IMR-90 (cell line): Measurements from ENCODE around the gene XDH. TPM values are rescaled to one million over a fixed set of nuclear protein-coding genes. Genes with fewer than 3 reads are reported as not detected.

Experiments
- ATAC-seq: fragments of 200-7000 bp; cut with Tn5 transposase; 2 replicates; pipeline ENCODE4 v1.9.1; 2020; ENCODE audit warnings: low read depth, mild to moderate bottlenecking, moderate library complexity
- BruUV-seq: library from RNA; stranded (reverse); fragments of 400-500 nt; replicated peaks from 2 replicates; lab custom pipeline; 2021; lab: Mats Ljungman, UMichigan
- CTCF ChIA-PET: fragments of 300-600 bp; formaldehyde crosslinking; extraction: SDS; loops from one replicate; lab custom pipeline; 2021; ENCODE audit warnings: antibody characterized with exemption; lab: Yijun Ruan, JAX
- POLR2A ChIA-PET: fragments of 300-600 bp; sonication (Branson Sonifier 250); formaldehyde crosslinking; loops from one replicate; lab custom pipeline; 2022; ENCODE audit warnings: antibody characterized with exemption; ENCODE audit not compliant: unreplicated experiment; lab: Charles Lee
- DNase-seq: peaks from one replicate; pipeline ENCODE4 v3.0.0; 2013
- H2AFZ ChIP-seq: replicated peaks from 2 replicates; pipeline ENCODE3; 2013; ENCODE audit warnings: low read length, mild to moderate bottlenecking; ENCODE audit not compliant: poor library complexity
- H2AK5ac ChIP-seq: 2 replicates; pipeline ENCODE4 v1.6.1; 2013; ENCODE audit warnings: low read depth, low read length, inconsistent platforms
- H2AK9ac ChIP-seq: replicated peaks from 2 replicates; pipeline ENCODE3; 2013; ENCODE audit warnings: mild to moderate bottlenecking, low read depth, low read length, moderate library complexity; ENCODE audit not compliant: poor library complexity
- H2BK120ac ChIP-seq: 2 replicates; pipeline ENCODE4 v1.6.1; 2013; ENCODE audit warnings: low read depth, low read length, inconsistent platforms
- H2BK15ac ChIP-seq: 3 replicates; pipeline ENCODE4 v1.6.1; 2013; ENCODE audit warnings: low read depth, low read length, inconsistent platforms
- H2BK20ac ChIP-seq: 2 replicates; pipeline ENCODE4 v1.6.1; 2013; ENCODE audit warnings: low read depth, mild to moderate bottlenecking, inconsistent platforms, low read length, moderate library complexity
- H2BK5ac ChIP-seq: 2 replicates; pipeline ENCODE4 v1.6.1; 2013; ENCODE audit warnings: mild to moderate bottlenecking, low read depth, low read length, inconsistent platforms; ENCODE audit not compliant: poor library complexity, severe bottlenecking
- H3K14ac ChIP-seq: replicated peaks from 2 replicates; pipeline ENCODE4 v1.6.1; 2013; ENCODE audit warnings: low read depth, low read length, inconsistent platforms
- H3K18ac ChIP-seq: 2 replicates; pipeline ENCODE4 v1.6.1; 2013; ENCODE audit warnings: low read depth, low read length, control low read depth
- H3K23ac ChIP-seq: 2 replicates; pipeline ENCODE4 v1.6.1; 2013; ENCODE audit warnings: low read depth, low read length, inconsistent platforms
- H3K27ac ChIP-seq: 2 replicates; pipeline ENCODE4 v1.5.1; 2013; ENCODE audit warnings: mild to moderate bottlenecking, control low read depth, low read length; ENCODE audit not compliant: insufficient read depth
- H3K27me3 ChIP-seq: 2 replicates; pipeline ENCODE4 v1.6.1; 2013; ENCODE audit warnings: low read length; ENCODE audit not compliant: control insufficient read depth, insufficient read depth
- H3K36me3 ChIP-seq: 2 replicates; pipeline ENCODE4 v1.6.1; 2013; ENCODE audit warnings: low read length, mixed read lengths; ENCODE audit not compliant: control insufficient read depth, insufficient read depth
- H3K4ac ChIP-seq: 2 replicates; pipeline ENCODE4 v1.6.1; 2013; ENCODE audit warnings: low read depth, low read length, inconsistent platforms
- H3K4me1 ChIP-seq: 2 replicates; pipeline ENCODE4 v1.6.1; 2013; ENCODE audit warnings: low read length, mixed read lengths; ENCODE audit not compliant: control insufficient read depth, insufficient read depth
- H3K4me2 ChIP-seq: 2 replicates; pipeline ENCODE4 v1.6.1; 2013; ENCODE audit warnings: low read depth, mild to moderate bottlenecking, control low read depth, low read length, moderate library complexity
- H3K4me3 ChIP-seq: 2 replicates; pipeline ENCODE4 v1.5.1; 2013; ENCODE audit warnings: low read depth, mild to moderate bottlenecking, control low read depth, low read length, moderate library complexity; ENCODE audit not compliant: insufficient read depth
- H3K56ac ChIP-seq: 2 replicates; pipeline ENCODE4 v1.6.1; 2013; ENCODE audit warnings: low read length, inconsistent platforms; ENCODE audit not compliant: insufficient read depth; ENCODE audit errors: extremely low read depth
- H3K79me1 ChIP-seq, 2 experiments: 2 replicates each; pipeline ENCODE4 v1.6.1; 2013; ENCODE audit warnings: low read length in 2 of 2, inconsistent platforms in 1 of 2, low read depth in 1 of 2
- H3K9ac ChIP-seq: 2 replicates; pipeline ENCODE4 v1.6.1; 2013; ENCODE audit warnings: low read depth, low read length, control low read depth
- H3K9me1 ChIP-seq: 2 replicates; pipeline ENCODE4 v1.6.1; 2013; ENCODE audit warnings: low read length, inconsistent platforms; ENCODE audit not compliant: insufficient read depth
- H3K9me3 ChIP-seq: 2 replicates; pipeline ENCODE4 v1.6.1; 2013; ENCODE audit warnings: low read length; ENCODE audit not compliant: control insufficient read depth, insufficient read depth
- H4K20me1 ChIP-seq: 2 replicates; pipeline ENCODE4 v1.6.1; 2013; ENCODE audit warnings: low read length, inconsistent platforms; ENCODE audit not compliant: insufficient read depth
- H4K5ac ChIP-seq: 2 replicates; pipeline ENCODE4 v1.6.1; 2013; ENCODE audit warnings: mild to moderate bottlenecking, low read depth, low read length, control low read depth
- H4K8ac ChIP-seq, 2 experiments: 2 replicates each; pipeline ENCODE4 v1.6.1; 2013; ENCODE audit warnings: low read depth in 2 of 2, low read length in 2 of 2, control low read depth in 1 of 2, inconsistent platforms in 1 of 2
- H4K91ac ChIP-seq: 2 replicates; pipeline ENCODE4 v1.6.1; 2013; ENCODE audit warnings: low read depth, low read length, inconsistent platforms; ENCODE audit not compliant: insufficient read depth
- CHD1 ChIP-seq: IDR thresholded peaks from 2 replicates; pipeline ENCODE4 v1.6.1; 2012; ENCODE audit warnings: low read depth, low read length, improper control_type of control experiment
- NFE2L2 ChIP-seq: fragments of 150-350 bp; IDR thresholded peaks from 2 replicates; pipeline ENCODE4 v1.6.1; 2016; ENCODE audit warnings: low read depth, mild to moderate bottlenecking, low read length
- USF2 ChIP-seq: fragments of 150-350 bp; IDR thresholded peaks from 2 replicates; pipeline ENCODE4 v1.6.1; 2017; ENCODE audit warnings: mild to moderate bottlenecking, antibody characterized with exemption, low read length, low read depth
- WGBS, 2 experiments: methylation state at CpG; one replicate each; pipeline versions ENCODE4 v1.1.5 to v1.1.7; 2013; ENCODE audit warnings: missing lambda C conversion rate in 2 of 2; ENCODE audit not compliant: insufficient read length in 1 of 2; ENCODE audit errors: extremely low coverage in 2 of 2; 5-methylcytosine and 5-hydroxymethylcytosine counted together
- dilution Hi-C: fragments of 300-500 bp; cut with HindIII; formaldehyde crosslinking; loops from one replicate; pipeline ENCODE4 v1.14.3; 2018; ENCODE audit warnings: low sequenced_read_pairs; ENCODE audit not compliant: unreplicated experiment
- in situ Hi-C: fragments of 300-500 bp; cut with MboI; formaldehyde crosslinking; loops from 3 replicates; pipeline ENCODE4 v1.14.3; 2019; ENCODE audit warnings: low sequenced_read_pairs, inconsistent platforms, mixed read lengths
- intact Hi-C: fragments of 100-400 bp; cut with micrococcal nuclease; formaldehyde crosslinking; loops from 2 replicates; pipeline ENCODE4 v1.10.0; 2022
- polyA plus RNA-seq, 3 experiments: library from polyadenylated mRNA; depleted of rRNA; stranded (reverse); fragments of >200 nt; gene quantifications; 2 replicates each; pipeline ENCODE4 v1.2.3, GENCODE V29; 2012; ENCODE audit warnings: low replicate concordance in 1 of 3
- total RNA-seq: library from RNA; depleted of rRNA; stranded (reverse); fragments of >200 nt; gene quantifications from 2 replicates; pipeline ENCODE4 v1.2.3, GENCODE V29; 2012

XDH gene
- total and polyA plus RNA-seq, 2 of the 4 experiments (the other 2 are of a cell fraction): 0.46 to 1.1 TPM

- in situ Hi-C loops: loop anchor here (5.0 to 25.0 kb wide), 3 partner anchors 107 to 1177 kb away; partner anchors contain the start of gene EHD3
- H2AFZ ChIP-seq: no peak overlapping the region
- 0 out of 4 replicates have a peak, but pooled peaks cover 0 to 4% of the 10 kb centered on the region in 2 experiments for H3K79me1 ChIP-seq
- peaks cover 17% of the 10 kb centered on the region for H3K4me1 ChIP-seq
- H3K23ac ChIP-seq: no peak overlapping the region
- WGBS, 2 experiments: 87% methylated on average over 4 of the region's 9 CpGs; no CpG with 5 or more reads in 1 of the 2 experiments
- peaks cover 11% of the 10 kb centered on the region; the same call in 1 of the 2 replicates for H3K9me1 ChIP-seq
- no peak overlapping the region for H4K91ac ChIP-seq
- dilution Hi-C loops: no loop called here
- H4K5ac ChIP-seq: no peak overlapping the region
- CTCF ChIA-PET: no interaction called here
- peak overlapping the region; percentile 3 for H2AK9ac ChIP-seq
- no peak overlapping the region for H3K27ac ChIP-seq
- no peak overlapping the region for H2BK5ac ChIP-seq
- no peaks in the 10 kb centered on the region for H3K27me3 ChIP-seq
- ATAC-seq (no peak), DNase-seq (no peak)
- no peak overlapping the region for H3K4ac ChIP-seq
- peak overlapping the region; percentile 24; the same call in 1 of the 2 replicates for H2AK5ac ChIP-seq
- no peak overlapping the region for H3K9ac ChIP-seq
- no peaks in the 10 kb centered on the region for H4K20me1 ChIP-seq
- no peak overlapping the region for H2BK15ac ChIP-seq
- POLR2A ChIA-PET: no interaction called here
- no peak overlapping the region for H4K8ac ChIP-seq
- H3K36me3 ChIP-seq: no peaks in the 10 kb centered on the region
- H3K4me3 ChIP-seq: no peak overlapping the region
- no peak overlapping the region for H3K18ac ChIP-seq
- intact Hi-C loops: loop anchor here (10.0 kb wide), 1 partner anchor 1175 kb away; no protein-coding TSS in a partner anchor
- no peak overlapping the region for H3K14ac ChIP-seq
- H3K4me2 ChIP-seq: no peak overlapping the region
- TF ChIP-seq CHD1 (no peak), NFE2L2 (no peak), USF2 (no peak)
- no peak overlapping the region for H3K56ac ChIP-seq
- no TSS peak for BruUV-seq
- H2BK120ac ChIP-seq: peak overlapping the region; percentile 5; the same call in 1 of the 2 replicates
- no peaks in the 10 kb centered on the region for H3K9me3 ChIP-seq
- 0 out of 2 replicates have a peak overlapping the region, but pooled peaks have one; percentile 26 for H2BK20ac ChIP-seq
These were observed 74.8 kb downstream of the XDH start for GRCh38 chr2:31339696-31340095.
